ENCODE data around the gene MAMDC4.

DNA sequence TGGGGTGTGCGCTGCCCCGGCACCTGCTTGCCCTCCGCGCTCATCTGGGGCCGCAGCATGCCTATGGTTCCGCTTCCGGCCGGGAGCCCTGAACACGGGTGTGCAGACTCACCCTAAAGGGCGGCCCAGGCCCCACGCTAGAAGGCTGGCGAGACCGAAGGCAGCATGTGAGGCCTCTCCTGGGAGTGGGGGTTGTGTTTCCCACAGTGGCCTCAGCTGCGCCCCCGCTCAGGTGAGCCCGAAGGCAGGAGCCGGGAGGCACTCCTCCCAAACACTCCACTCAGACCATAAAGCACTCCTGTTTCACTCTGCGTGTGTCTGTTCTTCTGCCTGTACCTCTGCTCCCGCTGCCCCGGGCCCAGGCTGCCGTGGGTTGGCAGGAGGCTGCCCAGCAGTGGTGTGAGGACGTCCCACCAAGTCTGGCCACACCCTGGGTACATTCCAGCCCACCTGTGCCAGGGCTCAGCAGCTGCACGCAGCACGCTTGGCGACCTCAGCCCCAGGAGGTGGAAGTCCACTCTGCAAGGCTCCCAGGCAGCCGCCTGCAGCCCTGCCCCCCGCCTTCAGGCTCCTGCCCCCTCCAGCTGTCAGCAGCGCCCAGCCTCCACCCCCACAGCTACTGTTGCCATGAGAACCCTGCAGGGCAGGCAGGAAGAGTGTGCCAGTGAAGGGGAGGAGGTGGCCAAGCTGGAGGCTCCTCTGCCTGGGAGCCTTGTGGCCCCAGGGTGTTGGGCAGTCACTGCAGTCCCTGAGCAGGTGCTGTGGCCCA lies 11.1 kb upstream of the MAMDC4 start:
- TF ChIP-seq CTCF (IDR thresholded peaks at IDR 0.05) (no peak), POLR2A (IDR thresholded peaks at IDR 0.05) (no peak), POLR2AphosphoS5 (IDR thresholded peaks at IDR 0.05; ENCODE audit: insufficient read depth in 1 of 2, low read depth in 1 of 2) (no peak)
